Astrocyte of the cerebellum (primary cell): ENCODE results near the gene BTBD16.

ENCODE experiments used
- DNase-seq: peaks from one replicate; pipeline ENCODE4 v3.0.0-alpha.2; 2011; ENCODE audit warnings: low read depth
- H3K4me3 ChIP-seq: 2 replicates; pipeline ENCODE4 v1.5.1; 2011; ENCODE audit warnings: mild to moderate bottlenecking, low read depth, low read length, moderate library complexity
- in situ Hi-C: cut with HindIII; loops from 2 replicates; pipeline ENCODE4 v1.10.0; 2017; ENCODE audit warnings: low sequenced_read_pairs
- TF ChIP-seq, protein P1 (sequence below): IDR thresholded peaks from 2 replicates; pipeline ENCODE4 v1.5.1; 2012; ENCODE audit warnings: low read length, low read depth, moderate library complexity, mild to moderate bottlenecking; ENCODE audit errors: missing control alignments

The BTBD16 gene

GRCh38 chr10:122258136-122259074, 12.7 kb upstream of the BTBD16 start:
- H3K4me3 ChIP-seq: no peak overlapping the region
- in situ Hi-C loops: no loop called here
- TF ChIP-seq, protein P1, sequence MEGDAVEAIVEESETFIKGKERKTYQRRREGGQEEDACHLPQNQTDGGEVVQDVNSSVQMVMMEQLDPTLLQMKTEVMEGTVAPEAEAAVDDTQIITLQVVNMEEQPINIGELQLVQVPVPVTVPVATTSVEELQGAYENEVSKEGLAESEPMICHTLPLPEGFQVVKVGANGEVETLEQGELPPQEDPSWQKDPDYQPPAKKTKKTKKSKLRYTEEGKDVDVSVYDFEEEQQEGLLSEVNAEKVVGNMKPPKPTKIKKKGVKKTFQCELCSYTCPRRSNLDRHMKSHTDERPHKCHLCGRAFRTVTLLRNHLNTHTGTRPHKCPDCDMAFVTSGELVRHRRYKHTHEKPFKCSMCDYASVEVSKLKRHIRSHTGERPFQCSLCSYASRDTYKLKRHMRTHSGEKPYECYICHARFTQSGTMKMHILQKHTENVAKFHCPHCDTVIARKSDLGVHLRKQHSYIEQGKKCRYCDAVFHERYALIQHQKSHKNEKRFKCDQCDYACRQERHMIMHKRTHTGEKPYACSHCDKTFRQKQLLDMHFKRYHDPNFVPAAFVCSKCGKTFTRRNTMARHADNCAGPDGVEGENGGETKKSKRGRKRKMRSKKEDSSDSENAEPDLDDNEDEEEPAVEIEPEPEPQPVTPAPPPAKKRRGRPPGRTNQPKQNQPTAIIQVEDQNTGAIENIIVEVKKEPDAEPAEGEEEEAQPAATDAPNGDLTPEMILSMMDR: no peak
- DNase-seq: no peak

- TF ChIP-seq, protein P1: no peak
- in situ Hi-C loops: no loop called here
Observed at GRCh38 chr10:122259075-122259466, 12.0 kb upstream of the BTBD16 start.

DNA sequence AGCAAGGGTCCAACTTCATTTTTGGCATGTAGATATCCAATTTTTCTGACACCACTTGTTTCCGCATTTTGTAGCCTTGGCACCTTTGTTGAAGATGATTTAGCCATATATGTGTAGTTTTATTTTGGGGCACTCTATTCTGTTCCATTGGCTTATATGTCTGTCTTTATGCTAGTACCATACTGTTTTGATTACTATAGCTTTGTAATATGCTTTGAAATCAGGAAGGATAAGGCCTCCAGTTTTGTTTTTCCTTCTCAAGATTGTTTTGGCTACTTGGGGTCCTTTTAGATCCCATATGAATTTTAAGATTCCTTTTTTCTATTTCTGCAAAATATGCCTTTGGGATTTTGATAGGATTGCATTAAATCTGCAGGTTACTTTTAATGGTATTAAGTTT, 9.5 kb upstream of the BTBD16 start:
- H3K4me3 ChIP-seq: no peak overlapping the region
- TF ChIP-seq, protein P1: no peak
- in situ Hi-C loops: no loop called here
- no peak for DNase-seq

More at GRCh38 chr10:122259075-122259466, 12.0 kb upstream of the BTBD16 start:
- H3K4me3 ChIP-seq: no peak overlapping the region
- no peak for DNase-seq

DNA sequence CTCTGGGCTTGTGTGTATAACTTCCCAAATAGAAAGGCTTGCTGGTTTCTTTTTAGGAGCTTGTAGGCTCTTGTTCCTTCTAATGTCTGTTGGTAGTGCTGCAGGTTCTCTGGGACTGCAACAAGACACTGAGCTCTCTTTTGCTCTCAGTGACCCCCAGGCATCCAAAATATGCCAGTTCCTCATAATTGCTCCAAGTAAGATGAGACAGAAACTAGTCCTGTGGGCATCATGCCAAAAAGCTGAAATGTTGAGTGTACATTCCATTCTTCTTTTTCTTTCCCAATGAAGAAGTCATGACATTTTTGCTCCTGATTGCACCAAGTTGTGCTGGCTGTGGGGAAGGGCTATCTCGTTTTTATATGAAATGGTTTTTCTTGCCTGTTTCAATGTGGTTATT, 7.1 kb upstream of the BTBD16 start:
- peak; percentile 55 for DNase-seq
- in situ Hi-C loops: no loop called here
- H3K4me3 ChIP-seq: no peak overlapping the region
- TF ChIP-seq, protein P1: no peak

DNA sequence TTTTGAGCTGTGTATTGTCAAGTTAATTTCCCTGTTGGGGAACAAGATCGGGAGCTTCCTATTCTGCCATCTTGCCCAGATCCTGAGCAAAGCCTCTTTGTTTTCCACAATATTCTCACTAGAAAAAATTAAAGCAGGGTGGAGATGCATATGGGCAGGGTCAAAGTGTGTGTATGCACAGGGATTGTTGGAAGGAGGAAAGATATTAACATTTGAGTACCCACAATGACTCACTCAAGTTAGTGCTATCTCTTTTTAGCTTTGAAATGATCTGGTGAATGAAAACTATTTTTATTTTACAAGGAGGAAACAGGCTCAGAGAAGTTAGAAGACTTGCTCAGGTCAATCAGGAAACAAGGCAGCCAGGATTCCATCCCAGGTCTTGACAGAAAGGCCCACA, 6.7 kb upstream of the BTBD16 start:
- DNase-seq: no peak

DNA sequence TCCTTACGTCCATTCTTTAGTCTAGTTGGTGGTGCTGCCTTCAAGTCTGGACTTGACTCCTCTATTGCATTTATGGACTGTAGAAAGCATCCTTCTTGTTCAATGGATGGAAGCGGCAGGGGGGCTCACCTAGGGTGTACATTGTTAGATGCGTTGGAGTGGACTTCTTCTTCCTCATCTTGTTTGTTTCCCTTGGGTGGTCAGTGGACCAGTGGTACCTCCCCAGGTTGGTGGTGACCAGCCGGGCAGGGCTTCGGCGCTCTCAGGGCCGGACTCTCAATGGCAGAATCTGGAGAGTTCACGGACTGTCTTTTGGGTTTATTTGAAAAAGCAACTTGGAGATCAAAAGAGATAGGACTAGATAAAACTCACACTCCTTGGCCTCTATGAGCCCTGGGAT, 6.2 kb upstream of the BTBD16 start:
- DNase-seq: no peak
- in situ Hi-C loops: no loop called here
- TF ChIP-seq, protein P1: no peak
- no peak overlapping the region for H3K4me3 ChIP-seq

More for the DNA sequence above, 6.7 kb upstream of the BTBD16 start:
- H3K4me3 ChIP-seq: no peak overlapping the region
- in situ Hi-C loops: no loop called here
- TF ChIP-seq, protein P1: no peak
